GM19452 (cell line): ENCODE measurements around the gene NGEF.

Source experiments
- ATAC-seq: cut with Tn5 transposase; IDR thresholded peaks from one replicate; pipeline ENCODE4 v1.9.1; 2021; ENCODE audit not compliant: unreplicated experiment

The NGEF gene

DNA sequence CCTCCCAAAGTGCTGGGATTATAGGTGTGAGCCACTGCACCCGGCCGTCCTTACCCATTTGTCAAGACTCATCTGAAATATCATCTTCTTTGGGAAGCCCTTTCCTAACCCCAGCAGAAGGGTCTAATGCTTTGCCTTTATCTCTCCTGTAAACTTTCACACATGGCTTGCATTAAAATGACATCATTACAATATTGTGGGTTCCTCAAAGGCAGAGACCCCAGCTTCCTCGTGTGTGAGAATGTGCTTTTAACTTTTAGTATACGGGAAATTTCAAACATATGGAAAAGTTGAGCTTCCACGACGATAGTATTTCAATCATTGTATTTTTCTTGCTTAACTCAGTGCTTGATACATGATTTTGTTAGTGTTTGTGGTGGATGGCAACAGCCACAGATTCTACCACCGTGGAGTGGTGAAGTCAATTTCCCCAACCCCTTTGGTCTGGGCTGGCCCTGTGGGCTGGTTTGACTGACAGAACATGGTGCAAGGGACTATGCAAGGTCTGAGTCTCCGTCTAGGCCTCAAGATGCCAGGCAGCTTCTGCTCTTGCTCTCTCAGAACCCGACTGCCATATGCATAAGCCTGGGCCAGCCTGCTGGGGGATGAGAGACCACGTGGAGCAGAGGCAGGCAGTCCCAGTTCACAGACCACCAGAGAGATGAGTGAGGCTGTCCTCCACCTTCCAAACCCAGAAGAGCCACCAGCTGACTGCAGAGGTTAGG, 39.9 kb downstream of the NGEF start:
- ATAC-seq = no peak

GRCh38 chr2:232971744-232972143, 41.3 kb downstream of the NGEF start:
- ATAC-seq = no peak

- no peak for ATAC-seq
These were observed 43.0 kb downstream of the NGEF start for GRCh38 chr2:232970051-232970450.

DNA sequence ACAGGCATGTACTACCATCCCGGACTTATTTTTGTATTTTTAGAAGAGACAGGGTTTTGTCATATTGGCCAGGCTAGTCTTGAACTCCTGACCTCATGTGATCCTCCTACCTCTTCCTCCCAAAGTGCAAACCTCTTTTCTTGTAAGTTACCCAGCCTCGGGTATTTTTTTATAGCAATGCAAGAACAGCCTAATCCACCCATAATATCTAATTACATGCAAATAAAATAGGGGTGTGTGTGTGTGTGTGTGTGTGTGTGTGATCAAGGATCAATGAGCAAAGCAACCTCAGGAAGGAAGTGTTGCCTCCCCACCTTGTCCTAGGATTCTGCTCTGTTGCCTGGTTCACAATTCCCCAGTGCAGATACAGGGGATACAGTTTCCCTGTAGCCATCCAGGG, 45.6 kb downstream of the NGEF start:
- no peak for ATAC-seq

- no peak for ATAC-seq
These were observed 46.9 kb downstream of the NGEF start for GRCh38 chr2:232966122-232966521.

GRCh38 chr2:232963913-232964312, 49.1 kb downstream of the NGEF start:
- no peak for ATAC-seq

DNA sequence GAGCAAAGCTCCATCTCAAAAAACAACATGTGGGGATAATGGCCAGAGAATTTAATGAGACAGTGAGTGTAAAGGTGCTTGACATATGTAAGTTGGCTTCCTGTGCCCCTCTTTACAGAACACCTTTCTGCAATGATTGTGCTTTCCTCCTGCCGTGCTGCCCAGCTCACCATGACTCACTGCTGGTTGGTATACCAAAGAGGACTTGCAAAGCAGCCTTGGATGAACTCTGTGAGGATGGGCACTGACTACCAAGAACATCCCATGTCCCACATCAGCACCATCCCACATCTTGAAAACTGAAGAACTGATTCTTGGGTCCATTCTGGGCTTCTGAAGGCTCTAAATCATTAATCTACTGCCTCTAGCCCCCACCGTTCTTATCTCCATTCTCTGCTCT, 52.2 kb downstream of the NGEF start:
- no peak for ATAC-seq

DNA sequence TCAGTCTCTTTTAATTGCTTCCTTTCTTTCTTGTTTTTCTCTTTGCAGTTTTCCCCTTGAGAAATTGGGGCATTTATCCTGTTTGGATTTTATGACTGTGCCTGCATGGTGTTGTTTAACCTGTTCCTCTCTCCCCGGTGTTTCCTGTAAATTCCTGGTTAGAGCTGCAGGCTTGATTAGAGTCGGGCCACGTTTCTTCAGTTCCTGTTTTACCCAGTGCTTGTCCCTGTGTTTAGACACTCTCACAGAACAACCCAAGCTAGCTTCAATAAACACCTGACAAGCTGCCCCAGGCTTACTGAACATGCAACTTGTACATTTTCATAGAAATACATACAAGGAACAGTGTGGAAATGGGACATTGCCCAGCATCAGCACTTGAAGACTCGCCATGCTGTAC, 53.9 kb downstream of the NGEF start:
- no peak for ATAC-seq

GRCh38 chr2:232957657-232958090, 55.4 kb downstream of the NGEF start:
- ATAC-seq = no peak

GRCh38 chr2:232955856-232956255, 57.2 kb downstream of the NGEF start:
- ATAC-seq = no peak

DNA sequence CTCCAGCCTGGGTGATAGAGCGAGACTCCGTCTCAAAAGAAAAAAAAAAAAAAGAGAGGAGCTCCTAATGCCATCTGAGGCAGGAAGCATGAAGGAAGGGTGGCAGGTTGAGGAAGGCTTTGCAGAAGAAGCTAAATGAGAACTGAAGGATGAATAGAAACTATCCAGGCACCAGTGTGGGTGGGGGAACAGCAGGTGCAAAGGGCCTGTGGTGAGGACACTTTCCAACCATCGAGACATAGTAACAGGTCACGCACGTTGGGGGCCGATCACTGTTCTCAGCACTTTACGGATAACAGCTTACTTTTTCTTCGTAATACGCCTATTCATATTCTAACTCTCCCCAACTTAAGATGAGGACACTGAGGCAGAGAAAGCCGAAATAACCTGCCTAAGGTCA, 58.4 kb downstream of the NGEF start:
- no peak for ATAC-seq

GRCh38 chr2:232951891-232952290, 61.2 kb downstream of the NGEF start:
- ATAC-seq = no peak

GRCh38 chr2:232951181-232951580, 61.9 kb downstream of the NGEF start:
- no peak for ATAC-seq

GRCh38 chr2:232950751-232951150, 62.3 kb downstream of the NGEF start:
- no peak for ATAC-seq

GRCh38 chr2:232949016-232949415, 64.0 kb downstream of the NGEF start:
- ATAC-seq = no peak

DNA sequence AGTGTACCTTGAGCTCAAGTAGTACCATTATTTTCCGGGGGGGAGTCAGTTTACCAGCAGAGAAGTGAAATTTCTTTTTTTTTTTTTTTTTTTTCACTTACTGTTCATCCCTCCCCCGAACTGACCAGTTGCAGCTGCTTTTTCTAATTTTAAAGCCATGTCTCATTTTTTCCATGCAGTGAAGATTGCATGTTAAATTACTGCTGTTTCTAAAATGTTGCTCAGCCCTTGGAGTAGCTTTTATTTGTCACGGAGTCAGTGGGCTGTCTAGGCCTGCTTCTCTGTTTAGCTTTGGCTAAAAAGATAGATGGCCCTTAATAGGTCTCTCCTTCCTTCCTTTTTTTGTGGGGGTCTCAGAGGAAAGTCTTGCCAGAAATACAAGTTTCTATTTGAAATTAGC, 70.2 kb downstream of the NGEF start:
- no peak for ATAC-seq

DNA sequence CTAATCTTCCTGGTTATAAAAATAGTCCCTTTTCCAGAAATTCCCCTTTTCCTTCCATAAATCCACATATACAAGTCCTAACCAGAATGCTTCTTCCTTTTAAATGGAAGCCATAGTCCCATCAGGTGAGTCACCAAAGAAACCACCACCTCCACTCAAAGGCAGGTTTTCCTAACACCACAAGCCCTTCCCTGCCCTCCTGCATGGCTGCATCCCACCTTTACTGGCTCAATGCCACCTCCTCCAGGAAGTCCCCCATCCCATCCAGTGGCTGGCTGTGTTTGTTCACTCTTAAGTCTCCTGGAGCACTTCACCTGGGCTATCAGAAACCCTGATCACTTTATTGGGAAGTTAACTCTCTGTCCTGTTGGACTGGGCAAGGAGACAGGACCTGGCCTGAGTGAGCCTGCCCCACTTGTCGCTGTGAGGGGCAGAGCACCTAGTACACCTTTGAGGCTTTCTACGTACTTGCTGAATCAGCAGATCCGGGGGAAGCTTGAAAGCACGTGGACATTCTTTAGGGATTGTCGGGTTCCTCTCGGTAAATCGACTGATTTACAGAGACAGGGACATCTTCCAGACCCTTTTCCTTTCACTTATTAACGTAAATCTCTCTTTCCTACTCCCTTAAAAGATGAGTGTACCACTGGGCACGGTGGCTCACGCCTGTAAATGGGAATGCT, 71.0 kb downstream of the NGEF start:
- no peak for ATAC-seq

- no peak for ATAC-seq
These were observed 71.7 kb downstream of the NGEF start for GRCh38 chr2:232941400-232941799.

DNA sequence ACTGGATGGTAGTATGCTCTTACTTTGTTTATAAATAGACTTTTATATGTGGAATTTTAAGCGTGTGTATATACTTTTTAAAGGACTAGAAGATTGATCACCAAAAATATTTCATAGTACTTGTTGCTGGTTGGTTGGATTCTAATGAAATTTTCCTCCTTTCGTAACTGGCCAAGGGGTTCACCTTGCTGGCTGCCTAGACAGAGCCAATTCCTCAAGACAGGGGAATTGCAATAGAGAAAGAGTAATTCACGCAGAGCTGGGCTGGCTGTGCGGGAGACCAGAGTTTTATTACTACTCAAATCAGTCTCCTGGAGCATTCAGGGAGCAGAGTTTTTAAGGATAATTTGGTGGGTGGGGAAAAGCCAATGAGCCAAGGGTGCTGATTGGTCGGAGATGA, 72.3 kb downstream of the NGEF start:
- no peak for ATAC-seq

- ATAC-seq = no peak
These were observed 75.7 kb downstream of the NGEF start for GRCh38 chr2:232937278-232937906.

GRCh38 chr2:232931636-232932035, 81.4 kb downstream of the NGEF start:
- no peak for ATAC-seq

- no peak for ATAC-seq
These were observed 83.0 kb downstream of the NGEF start for GRCh38 chr2:232930059-232930400.
